Left renal pelvis (tissue), 4 donors: Measurements from ENCODE around the gene CUTC. TPM values are rescaled to one million over a fixed set of nuclear protein-coding genes. Genes with fewer than 3 reads are reported as not detected.
"Not testable (repeated sequence)": the region's sequence is repeated elsewhere in the genome, so short reads cannot be mapped to it uniquely, and the experiment has no call there.

Experiments
- DNase-seq, 4 donors: peaks; one replicate each; pipeline ENCODE4 v3.0.0-alpha.2; 2013; ENCODE audit warnings: low read depth in 4 of 4, low spot score in 3 of 4
- polyA plus RNA-seq, 4 donors: library from polyadenylated mRNA; unstranded; fragments of 120-200 nt; gene quantifications; one replicate each; pipeline ENCODE4 v1.2.1, GENCODE V29; 2013; ENCODE audit not compliant: insufficient read length in 4 of 4

Gene CUTC
- polyA plus RNA-seq, 4 donors: 18.3 to 27.7 (median 24.7) TPM

GRCh38 chr10:99740933-99741559, 9.0 kb downstream of the CUTC start:
- no peak for DNase-seq

DNA sequence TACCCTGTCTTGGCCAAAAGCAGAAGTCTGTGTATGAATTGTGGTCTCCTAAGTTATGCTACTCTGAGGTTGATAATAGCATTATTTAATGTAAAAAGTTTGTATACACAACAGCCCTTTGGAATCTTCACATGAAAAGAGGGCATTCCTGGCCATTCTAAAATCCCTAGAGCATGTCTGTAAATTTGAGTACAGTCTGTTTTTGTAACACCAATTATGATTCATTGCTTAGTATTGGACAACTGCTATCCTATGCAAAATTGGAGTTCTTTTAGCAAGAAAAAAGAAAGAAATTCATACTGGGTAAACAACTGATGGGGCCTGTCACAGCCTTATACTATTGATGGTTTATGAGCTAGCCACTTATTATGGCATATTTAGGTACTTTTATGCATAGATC, 10.2 kb downstream of the CUTC start:
- no peak for DNase-seq

- no peak for DNase-seq
Measured at GRCh38 chr10:99742701-99743100, 10.7 kb downstream of the CUTC start.

DNA sequence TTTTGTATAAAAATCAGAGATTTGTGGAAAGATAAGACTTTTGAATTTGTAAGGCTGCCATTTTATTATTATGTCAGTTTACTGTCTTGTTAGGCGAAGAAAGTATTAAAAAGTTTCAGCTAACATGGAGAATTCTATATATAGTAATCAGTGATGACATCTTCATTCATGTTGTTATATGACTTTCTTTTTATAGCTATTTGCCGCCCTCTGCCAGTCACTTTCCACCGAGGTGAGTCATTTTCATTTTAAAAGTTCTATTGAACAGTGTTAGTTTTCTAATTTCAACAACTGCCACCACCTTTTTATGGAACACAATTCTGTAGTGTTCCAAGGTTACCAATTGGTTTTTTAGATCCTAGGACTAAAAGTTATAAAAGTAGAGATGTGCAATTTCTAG, 11.8 kb downstream of the CUTC start:
- DNase-seq: no peak

DNA sequence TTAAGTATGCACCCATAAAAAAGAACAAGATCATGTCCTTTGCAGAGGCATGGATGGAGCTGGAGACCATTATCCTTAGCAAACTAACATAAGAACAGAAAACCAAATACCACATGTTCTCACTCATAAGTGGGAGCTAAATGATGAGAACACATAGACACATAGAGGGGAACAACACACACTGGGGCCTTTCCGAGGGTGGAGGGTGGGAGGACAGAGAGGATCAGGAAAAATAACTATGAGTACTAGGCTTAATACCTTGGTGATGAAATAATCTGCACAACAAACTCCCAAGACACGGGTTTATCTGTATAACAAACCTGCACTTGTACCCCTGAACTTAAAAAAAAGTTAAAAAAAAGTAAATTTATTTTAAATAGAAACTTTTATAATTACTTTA, 14.1 kb downstream of the CUTC start:
- not testable (repeated sequence) for DNase-seq

- no peak for DNase-seq
Measured at GRCh38 chr10:99748823-99749451, 16.9 kb downstream of the CUTC start.

- DNase-seq: no peak
Measured at GRCh38 chr10:99750641-99751040, 18.6 kb downstream of the CUTC start.

DNA sequence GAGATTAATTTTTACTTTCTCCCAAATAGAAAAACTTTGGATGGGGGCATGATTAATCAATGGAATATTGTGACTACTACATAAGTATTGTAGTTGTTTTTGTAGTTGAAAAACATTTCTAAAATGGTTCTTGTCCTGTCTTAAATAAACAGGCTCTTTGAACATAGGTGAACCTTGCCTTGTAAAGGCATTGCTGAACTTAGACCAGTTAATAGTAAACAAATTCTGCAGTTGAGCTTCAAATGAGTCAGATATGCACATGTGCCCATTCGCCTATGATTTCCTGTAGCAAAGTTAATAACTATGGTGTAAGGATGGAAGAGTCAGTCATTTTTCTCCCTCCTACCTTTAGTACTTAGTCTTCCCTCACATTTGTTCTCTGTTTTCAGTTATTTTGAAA, 22.6 kb downstream of the CUTC start:
- no peak for DNase-seq

GRCh38 chr10:99756159-99756558, 24.1 kb downstream of the CUTC start:
- DNase-seq: no peak

- no peak for DNase-seq
Measured at GRCh38 chr10:99758211-99758891, 26.3 kb downstream of the CUTC start.

DNA sequence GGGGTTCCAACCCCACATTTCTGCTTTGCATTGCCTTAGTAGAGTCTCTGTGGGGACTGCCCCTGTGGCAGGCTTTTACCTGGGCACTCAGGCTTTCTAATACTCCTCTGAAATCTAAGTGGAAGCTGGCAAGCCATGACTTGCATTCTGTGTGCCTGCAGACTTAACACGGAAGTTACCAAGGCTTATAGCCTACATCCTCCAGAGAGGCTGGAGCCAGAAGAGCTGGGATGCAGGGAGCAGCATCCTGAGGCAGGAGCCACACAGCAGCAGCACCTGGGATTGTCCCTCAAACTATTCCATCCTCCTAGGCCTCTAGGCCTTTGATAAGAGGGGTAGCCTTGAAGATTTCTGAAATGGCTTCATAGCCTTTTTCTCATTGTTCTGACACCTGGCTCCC, 28.3 kb downstream of the CUTC start:
- no peak for DNase-seq

- DNase-seq: no peak
Measured at GRCh38 chr10:99761365-99761764, 29.3 kb downstream of the CUTC start.

DNA sequence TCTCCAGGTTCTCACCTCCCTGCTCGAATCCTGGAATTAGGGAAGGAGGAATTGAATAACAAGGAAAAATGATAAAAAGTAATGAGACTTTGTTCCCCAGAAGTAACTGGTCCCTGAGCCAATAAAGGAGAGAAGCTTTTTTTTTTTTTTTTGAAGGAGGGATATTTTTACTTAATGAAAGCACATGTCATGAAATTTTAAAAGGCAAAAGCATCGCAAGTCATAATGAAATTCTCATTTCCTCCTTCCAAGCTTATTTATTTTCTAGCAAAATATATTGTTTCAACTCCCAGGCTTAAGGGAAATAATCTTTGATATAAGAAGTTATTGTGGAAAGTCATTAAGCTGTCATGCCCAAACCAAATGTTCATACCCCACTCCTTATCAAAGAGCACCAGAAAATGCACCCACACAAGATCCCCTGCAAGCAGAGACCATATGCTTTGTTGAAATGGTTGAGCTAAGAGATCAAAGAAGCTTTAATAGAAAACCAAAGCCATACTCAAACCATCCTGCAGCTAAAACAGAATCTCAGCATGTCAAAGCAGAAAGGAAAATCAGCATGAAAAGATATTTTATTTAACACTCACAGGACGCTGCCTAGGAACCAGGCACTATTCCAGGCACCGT, 33.8 kb downstream of the CUTC start:
- DNase-seq: no peak

GRCh38 chr10:99766302-99766681, 34.3 kb downstream of the CUTC start:
- DNase-seq: no peak

GRCh38 chr10:99767901-99768300, 35.9 kb downstream of the CUTC start:
- no peak for DNase-seq

DNA sequence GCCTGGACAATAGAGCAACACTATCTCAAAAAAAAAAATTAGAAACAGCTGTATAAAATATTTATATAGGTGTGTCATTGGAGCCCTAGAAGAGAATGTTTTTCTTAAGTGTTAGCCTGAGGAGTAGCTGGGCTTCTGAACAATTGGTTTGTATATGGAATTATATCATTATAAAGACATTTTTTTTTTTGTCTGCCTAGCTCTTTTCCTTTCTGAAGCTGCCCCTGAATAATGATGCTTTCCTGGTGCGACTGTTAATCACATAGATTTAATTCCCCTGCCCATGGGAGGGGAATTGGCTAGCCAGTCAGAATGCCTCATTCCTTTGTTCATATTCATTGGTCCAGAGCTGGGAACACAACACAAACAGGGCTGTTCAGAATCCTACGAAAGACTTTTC, 36.5 kb downstream of the CUTC start:
- DNase-seq: no peak

DNA sequence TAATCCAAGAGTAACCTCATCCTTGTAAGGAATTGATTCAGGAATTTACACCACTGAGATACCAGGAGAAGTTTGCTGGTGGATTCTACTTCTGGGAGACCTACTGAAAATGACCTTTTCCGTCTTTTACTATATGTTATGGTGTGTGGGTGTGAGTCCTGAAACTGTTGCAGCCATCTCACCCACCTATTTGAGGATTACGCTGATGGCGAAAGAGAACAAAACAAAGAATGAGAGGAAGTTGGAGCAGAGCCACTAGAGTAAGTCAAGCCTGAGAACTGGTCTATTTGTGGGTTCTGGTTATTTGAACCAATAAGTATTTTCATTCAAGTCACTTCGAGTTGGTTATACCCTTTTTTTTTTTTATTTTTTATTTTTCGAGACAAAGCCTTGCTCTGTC, 37.7 kb downstream of the CUTC start:
- no peak for DNase-seq

DNA sequence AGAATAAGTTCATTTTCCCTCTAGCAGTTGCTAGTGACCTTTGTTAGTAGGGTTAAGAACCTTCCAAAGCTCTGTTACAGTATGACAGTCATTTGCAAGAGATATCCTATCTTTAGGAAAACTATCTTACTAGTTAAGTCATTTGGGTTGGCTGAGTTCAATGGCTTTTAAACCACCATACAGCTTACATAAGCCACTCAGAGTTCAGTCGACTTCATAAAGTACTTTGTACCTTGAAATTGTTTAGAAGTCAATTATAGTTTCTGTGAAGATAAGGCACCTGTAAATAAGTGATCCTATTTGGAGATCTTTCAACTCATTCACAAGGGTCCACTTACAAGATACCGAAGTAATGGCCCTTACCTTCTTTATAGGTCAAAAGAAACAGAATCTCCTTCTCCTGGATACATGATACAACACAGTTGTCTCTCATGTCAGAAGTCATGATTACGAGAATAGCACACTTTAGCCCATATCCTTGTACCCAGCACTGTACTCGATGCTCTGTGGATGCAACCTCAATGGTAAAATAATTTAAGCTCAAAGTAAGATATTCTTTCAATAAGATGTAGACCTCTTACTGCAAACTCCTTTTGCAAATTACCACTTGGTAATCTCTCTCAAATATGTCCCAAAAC, 38.5 kb downstream of the CUTC start:
- DNase-seq: no peak

GRCh38 chr10:99775850-99776249, 43.8 kb downstream of the CUTC start:
- no peak for DNase-seq

DNA sequence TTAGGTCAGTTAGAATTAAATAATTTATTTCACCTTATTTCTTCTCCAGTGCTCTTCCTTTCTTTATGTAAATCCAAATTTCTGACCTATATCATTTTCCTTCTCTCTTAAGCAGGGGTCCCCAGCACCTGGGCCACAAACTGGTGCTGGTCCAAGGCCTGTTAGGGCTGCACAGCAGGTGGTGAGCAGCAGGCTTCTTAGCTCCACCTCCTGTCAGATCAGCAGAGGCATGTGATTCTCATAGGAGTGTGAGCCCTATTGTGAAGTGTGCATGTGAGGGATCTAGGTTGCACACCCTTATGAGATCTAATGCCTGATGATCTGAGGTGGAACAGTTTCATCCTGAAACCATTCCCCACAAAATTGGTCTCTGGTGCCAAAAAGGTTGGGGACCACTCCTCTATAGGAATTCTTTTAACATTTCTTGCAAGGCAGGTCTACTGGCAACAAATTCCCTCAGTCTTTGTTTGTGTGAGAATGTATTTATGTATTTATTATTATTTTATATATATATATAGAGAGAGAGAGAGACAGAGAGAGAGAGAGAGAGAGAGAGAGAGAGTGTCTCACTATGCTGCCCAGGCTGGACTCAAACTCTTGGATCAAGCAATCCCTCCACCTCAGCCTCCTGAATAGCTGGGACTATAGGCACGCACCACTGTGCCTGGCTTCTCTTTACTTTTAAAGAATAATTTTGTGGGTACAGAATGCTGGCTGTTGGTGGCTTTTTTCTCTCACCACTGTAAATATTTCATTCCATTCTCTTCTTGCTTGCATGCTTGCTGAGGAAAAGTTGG, 46.1 kb downstream of the CUTC start:
- no peak for DNase-seq
